ENCODE data around the gene GCC2. TPM values are rescaled to one million over a fixed set of nuclear protein-coding genes. Genes with fewer than 3 reads are reported as not detected.
"Not testable (repeated sequence)": the region's sequence is repeated elsewhere in the genome, so short reads cannot be mapped to it uniquely, and the experiment has no call there.

GCC2 gene
- total and polyA plus RNA-seq, 8 donors = 5.2 to 498 (median 54.3) TPM

GRCh38 chr2:108418416-108418815, 30.6 kb upstream of the GCC2 start:
- TF ChIP-seq EP300 (IDR thresholded peaks at IDR 0.05) (no peak), POLR2A (IDR thresholded peaks at IDR 0.05) (no peak), POLR2AphosphoS5 (IDR thresholded peaks at IDR 0.05) (no peak)
- TF ChIP-seq, protein P1, sequence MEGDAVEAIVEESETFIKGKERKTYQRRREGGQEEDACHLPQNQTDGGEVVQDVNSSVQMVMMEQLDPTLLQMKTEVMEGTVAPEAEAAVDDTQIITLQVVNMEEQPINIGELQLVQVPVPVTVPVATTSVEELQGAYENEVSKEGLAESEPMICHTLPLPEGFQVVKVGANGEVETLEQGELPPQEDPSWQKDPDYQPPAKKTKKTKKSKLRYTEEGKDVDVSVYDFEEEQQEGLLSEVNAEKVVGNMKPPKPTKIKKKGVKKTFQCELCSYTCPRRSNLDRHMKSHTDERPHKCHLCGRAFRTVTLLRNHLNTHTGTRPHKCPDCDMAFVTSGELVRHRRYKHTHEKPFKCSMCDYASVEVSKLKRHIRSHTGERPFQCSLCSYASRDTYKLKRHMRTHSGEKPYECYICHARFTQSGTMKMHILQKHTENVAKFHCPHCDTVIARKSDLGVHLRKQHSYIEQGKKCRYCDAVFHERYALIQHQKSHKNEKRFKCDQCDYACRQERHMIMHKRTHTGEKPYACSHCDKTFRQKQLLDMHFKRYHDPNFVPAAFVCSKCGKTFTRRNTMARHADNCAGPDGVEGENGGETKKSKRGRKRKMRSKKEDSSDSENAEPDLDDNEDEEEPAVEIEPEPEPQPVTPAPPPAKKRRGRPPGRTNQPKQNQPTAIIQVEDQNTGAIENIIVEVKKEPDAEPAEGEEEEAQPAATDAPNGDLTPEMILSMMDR (IDR thresholded peaks at IDR 0.05) = no peak
- no peak overlapping the region for H3K27ac ChIP-seq
- no peaks in the 10 kb centered on the region for H3K36me3 ChIP-seq
- no peak for DNase-seq
- H3K4me1 ChIP-seq = no peaks in the 10 kb centered on the region
- no peak overlapping the region for H3K4me3 ChIP-seq
- whole genome bisulfite sequencing, 5 donors = 78 to 94% (median 81%) methylated on average over 4 of the region's 4 CpGs
- H3K9me3 ChIP-seq = no peaks in the 10 kb centered on the region
- no peaks in the 10 kb centered on the region for H3K27me3 ChIP-seq
- intact Hi-C loops (cut with DNase I; ENCODE audit: low total_unique reads) = no loop called here

GRCh38 chr2:108423067-108423466, 25.9 kb upstream of the GCC2 start:
- Histone ChIP-seq H3K27me3 (no peaks in the 10 kb centered on the region), H3K9me3 (no peaks in the 10 kb centered on the region), H3K4me1 (no peaks in the 10 kb centered on the region), H3K27ac (no peak overlapping the region), H3K36me3 (no peaks in the 10 kb centered on the region), H3K4me3 (no peak overlapping the region)
- WGBS, 5 donors = 87 to 96% (median 90%) methylated on average over 1 of the region's 1 CpG
- TF ChIP-seq POLR2A (IDR thresholded peaks at IDR 0.05) (no peak), POLR2AphosphoS5 (IDR thresholded peaks at IDR 0.05) (no peak)
- intact Hi-C loops (cut with DNase I; ENCODE audit: low total_unique reads) = no loop called here
- no peak for DNase-seq

GRCh38 chr2:108423502-108424251, 25.3 kb upstream of the GCC2 start:
- peak in 1 of 2 donors; percentile 12 for DNase-seq

DNA sequence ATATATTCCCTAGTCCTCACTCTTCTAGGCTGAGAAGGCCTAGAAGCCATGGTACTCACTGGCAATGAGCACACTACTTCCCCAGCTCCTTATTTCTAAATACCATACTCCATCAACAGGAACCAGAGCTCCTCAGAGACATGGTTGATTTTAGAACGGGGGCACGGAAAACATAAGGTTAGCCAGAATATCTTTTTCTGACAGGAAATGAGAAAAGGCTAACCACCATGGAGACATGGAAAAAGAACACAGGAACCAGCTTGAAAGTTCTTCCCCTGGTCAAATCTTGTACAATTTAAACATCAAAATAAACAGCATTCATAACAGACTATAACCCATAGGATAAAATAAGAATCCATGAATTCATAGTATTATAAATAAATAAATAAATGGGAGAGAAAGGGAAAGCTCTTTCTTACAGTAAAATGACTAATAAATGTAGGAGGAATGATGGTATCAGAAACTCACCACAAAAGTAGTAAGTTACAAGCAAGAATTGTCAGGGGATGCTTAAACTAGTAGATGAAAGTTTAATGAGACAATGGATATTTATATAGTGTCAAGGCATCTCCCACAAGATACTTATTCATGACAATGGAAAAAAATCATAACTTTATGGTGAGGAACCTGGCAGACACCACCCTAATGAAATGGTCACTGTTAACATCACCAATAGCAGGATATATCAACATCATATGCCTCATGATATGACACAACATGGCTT, 20.6 kb upstream of the GCC2 start:
- H3K4me1 ChIP-seq = no peaks in the 10 kb centered on the region
- intact Hi-C loops (cut with DNase I; ENCODE audit: low total_unique reads) = no loop called here
- H3K9me3 ChIP-seq = no peaks in the 10 kb centered on the region
- DNase-seq = no peak
- 77 to 90% (median 86%) methylated on average over 2 of the region's 2 CpGs for WGBS, 5 donors
- TF ChIP-seq POLR2AphosphoS5 (IDR thresholded peaks at IDR 0.05) (no peak), EP300 (IDR thresholded peaks at IDR 0.05) (no peak), POLR2A (IDR thresholded peaks at IDR 0.05) (no peak)
- TF ChIP-seq, protein P1 (IDR thresholded peaks at IDR 0.05) = no peak
- H3K27ac ChIP-seq = no peak overlapping the region
- H3K4me3 ChIP-seq = no peak overlapping the region
- no peaks in the 10 kb centered on the region for H3K27me3 ChIP-seq
- no peaks in the 10 kb centered on the region for H3K36me3 ChIP-seq

More at GRCh38 chr2:108423502-108424251, 25.3 kb upstream of the GCC2 start:
- no peak overlapping the region for H3K4me3 ChIP-seq
- H3K27ac ChIP-seq = no peak overlapping the region
- 86 to 97% (median 90%) methylated on average over 8 of the region's 8 CpGs for WGBS, 5 donors
- H3K4me1 ChIP-seq = no peaks in the 10 kb centered on the region
- no peak for TF ChIP-seq EP300 (IDR thresholded peaks at IDR 0.05)
- TF ChIP-seq POLR2A (IDR thresholded peaks at IDR 0.05) = no peak
- TF ChIP-seq POLR2AphosphoS5 (IDR thresholded peaks at IDR 0.05) = no peak
- TF ChIP-seq, protein P1 (IDR thresholded peaks at IDR 0.05) = no peak
- intact Hi-C loops (cut with DNase I; ENCODE audit: low total_unique reads) = no loop called here
- H3K27me3 ChIP-seq = no peaks in the 10 kb centered on the region
- H3K36me3 ChIP-seq = no peaks in the 10 kb centered on the region
- H3K9me3 ChIP-seq = no peaks in the 10 kb centered on the region

- WGBS, 5 donors = 86 to 100% (median 89%) methylated on average over 1 of the region's 1 CpG
- H3K4me1 ChIP-seq; intact Hi-C loops (cut with DNase I; ENCODE audit: low total_unique reads); DNase-seq; H3K9me3 ChIP-seq; H3K27ac ChIP-seq; H3K36me3 ChIP-seq; H3K27me3 ChIP-seq; H3K4me3 ChIP-seq: not testable (repeated sequence)
These were observed 13.4 kb upstream of the GCC2 start for GRCh38 chr2:108435578-108435977.

All from stomach (tissue), 9 donors.